Mesodermal cell (in vitro differentiated cells): ENCODE results near the gene ZNF281.

ENCODE experiments used
- H3K27ac ChIP-seq: 2 replicates; pipeline ENCODE4 v1.7.0; 2013; ENCODE audit warnings: mild to moderate bottlenecking, low read depth, low read length, moderate library complexity; ENCODE audit not compliant: severe bottlenecking
- H3K36me3 ChIP-seq: 2 replicates; pipeline ENCODE4 v1.7.1; 2013; ENCODE audit warnings: mild to moderate bottlenecking, low read length, moderate library complexity; ENCODE audit not compliant: control insufficient read depth, insufficient read depth
- H3K4me1 ChIP-seq: one replicate; pipeline ENCODE4 v1.7.1; 2013; ENCODE audit warnings: mild to moderate bottlenecking, low read length; ENCODE audit not compliant: insufficient read depth, control insufficient read depth, poor library complexity, severe bottlenecking
- H3K4me3 ChIP-seq: 2 replicates; pipeline ENCODE4 v1.7.0; 2013; ENCODE audit warnings: low read length, control low read depth, mild to moderate bottlenecking; ENCODE audit not compliant: insufficient read depth, poor library complexity, severe bottlenecking; ENCODE audit errors: extremely low read depth
- H3K9me3 ChIP-seq: 2 replicates; pipeline ENCODE4 v1.7.1; 2013; ENCODE audit warnings: mild to moderate bottlenecking, low read length, moderate library complexity; ENCODE audit not compliant: control insufficient read depth
- WGBS, 2 experiments: methylation state at CpG; one replicate each; pipeline ENCODE4 v1.1.5; 2013; ENCODE audit warnings: missing lambda C conversion rate in 2 of 2; ENCODE audit not compliant: insufficient coverage in 2 of 2; 5-methylcytosine and 5-hydroxymethylcytosine counted together

ZNF281 gene

DNA sequence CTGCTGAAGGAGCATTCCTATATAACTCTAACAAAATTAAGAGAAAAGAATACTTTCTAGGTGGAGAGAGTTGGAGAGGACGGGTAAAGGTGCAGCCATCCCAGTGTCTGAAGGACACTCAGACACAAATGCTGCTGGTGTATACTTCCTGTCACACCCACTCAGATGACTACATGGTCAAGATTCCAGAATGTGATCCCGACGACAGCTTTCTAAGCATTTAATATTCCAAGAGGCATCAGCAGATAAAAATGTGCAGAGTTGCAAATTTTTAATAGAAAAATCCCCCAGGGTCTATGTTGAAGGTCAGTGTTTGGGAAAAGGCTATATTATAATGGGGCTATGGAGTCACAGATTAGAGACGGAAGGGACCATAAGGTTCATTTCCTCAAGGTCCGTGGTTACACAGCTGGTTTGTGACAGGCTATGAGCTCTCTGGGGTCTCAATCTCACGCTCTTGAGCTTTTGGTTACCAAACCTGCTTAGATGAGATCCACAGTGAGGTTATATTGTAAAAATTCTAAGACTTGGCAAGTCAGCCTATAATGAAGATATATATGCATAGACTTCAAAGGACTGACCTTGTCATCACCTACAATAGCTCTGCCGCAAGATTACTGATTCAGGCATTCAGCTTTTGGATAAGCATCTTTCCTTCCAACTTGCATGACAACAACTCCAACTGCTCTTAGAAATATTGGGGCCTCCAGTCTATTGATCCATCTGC, 35.1 kb downstream of the ZNF281 start:
- Histone ChIP-seq H3K4me1 (peaks cover 33% of the 10 kb centered on the region), H3K4me3 (no peak overlapping the region)

DNA sequence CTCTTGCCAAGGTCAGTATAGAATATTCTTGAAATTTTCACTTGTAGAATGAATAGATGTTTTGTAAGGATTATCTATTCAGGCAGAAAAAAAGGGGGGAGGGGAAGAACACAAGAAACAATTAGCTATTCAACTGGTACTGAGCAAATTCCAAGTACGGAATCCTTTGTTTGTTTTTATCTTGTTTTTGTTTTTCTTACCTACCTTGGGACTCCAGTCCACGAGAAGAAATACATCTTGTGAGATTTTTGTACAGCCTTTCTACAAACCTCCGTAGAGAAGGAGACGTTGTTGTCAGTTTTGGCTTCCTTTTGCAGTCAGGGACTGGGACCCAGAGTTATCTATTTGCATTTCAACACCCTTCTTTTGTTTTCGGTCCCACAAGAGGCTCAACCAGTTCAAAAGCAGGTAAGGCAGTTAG, 36.0 kb downstream of the ZNF281 start:
- H3K9me3 ChIP-seq: no peaks in the 10 kb centered on the region
- 0% methylated on average over 1 of the region's 5 CpGs; no CpG with 5 or more reads in 1 of the 2 experiments for WGBS, 2 experiments
- no peak overlapping the region for H3K4me3 ChIP-seq
- no peak overlapping the region for H3K27ac ChIP-seq
- no peaks in the 10 kb centered on the region for H3K36me3 ChIP-seq
- peaks cover 34% of the 10 kb centered on the region for H3K4me1 ChIP-seq

More for the DNA sequence above, 35.1 kb downstream of the ZNF281 start:
- 88 to 100% methylated on average over 2 to 3 of the region's 7 CpGs for WGBS, 2 experiments
- H3K27ac ChIP-seq: no peak overlapping the region
- no peaks in the 10 kb centered on the region for H3K9me3 ChIP-seq
- H3K36me3 ChIP-seq: no peaks in the 10 kb centered on the region

DNA sequence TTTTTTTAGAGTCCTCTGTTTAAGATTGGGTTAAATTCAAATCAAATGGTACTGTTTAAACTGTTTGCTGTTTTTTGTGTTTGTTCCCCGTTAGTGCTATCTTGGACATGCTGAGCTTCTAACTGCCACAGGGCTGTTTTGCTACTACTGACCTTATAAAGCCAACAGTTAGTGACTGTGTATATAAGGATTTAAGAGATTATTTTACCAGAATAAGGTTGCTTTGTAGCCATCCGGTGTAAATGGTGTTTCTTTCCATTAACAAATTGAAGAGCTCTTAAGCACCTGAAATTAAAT, 37.0 kb downstream of the ZNF281 start:
- WGBS, 2 experiments: no CpG with 5 or more reads among the region's 2 CpGs
- Histone ChIP-seq H3K4me3 (no peak overlapping the region), H3K4me1 (peaks cover 40% of the 10 kb centered on the region), H3K9me3 (no peaks in the 10 kb centered on the region), H3K27ac (no peak overlapping the region), H3K36me3 (no peaks in the 10 kb centered on the region)

DNA sequence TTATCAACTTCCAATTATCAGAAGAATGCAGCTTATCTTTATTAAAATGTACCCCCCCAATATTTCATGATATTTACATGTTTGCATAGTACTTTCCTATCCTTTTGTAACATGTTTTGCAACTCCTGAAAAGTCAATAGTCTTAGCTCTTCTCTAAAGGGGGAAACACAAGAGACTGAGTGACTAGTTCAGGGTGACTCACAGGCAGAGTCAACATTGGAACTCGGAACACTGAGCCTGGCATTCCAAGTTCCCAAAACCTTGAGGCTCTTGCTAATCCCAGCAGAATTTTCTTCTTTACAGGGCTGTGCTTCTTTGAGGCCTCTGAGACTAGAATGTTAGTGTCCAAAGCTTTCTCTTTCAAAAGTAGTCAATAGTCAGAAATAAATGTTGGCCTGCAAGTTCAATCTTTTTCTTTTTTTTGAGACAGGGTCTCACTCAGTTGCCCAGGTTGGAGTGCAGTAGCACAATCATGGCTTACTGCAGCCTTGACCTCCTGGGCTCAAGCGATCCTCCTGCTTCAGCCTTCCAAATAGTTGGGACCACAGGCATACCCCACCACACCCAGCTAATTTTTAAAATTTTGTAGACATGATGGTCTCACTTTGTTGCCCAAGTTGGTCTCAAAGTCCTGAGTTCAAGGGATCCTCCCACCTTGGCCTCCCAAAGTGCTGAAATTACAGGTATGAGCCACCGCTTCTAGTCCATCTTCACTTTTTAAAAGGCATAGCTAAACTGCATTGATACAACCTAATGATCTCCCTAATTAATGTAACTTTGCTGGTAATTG, 37.5 kb downstream of the ZNF281 start:
- Histone ChIP-seq H3K27ac (peak overlapping the region; percentile 26), H3K4me3 (no peak overlapping the region), H3K9me3 (no peaks in the 10 kb centered on the region), H3K36me3 (no peaks in the 10 kb centered on the region), H3K4me1 (peaks cover 40% of the 10 kb centered on the region)
- WGBS, 2 experiments: 71 to 73% methylated on average over 2 to 3 of the region's 3 CpGs

DNA sequence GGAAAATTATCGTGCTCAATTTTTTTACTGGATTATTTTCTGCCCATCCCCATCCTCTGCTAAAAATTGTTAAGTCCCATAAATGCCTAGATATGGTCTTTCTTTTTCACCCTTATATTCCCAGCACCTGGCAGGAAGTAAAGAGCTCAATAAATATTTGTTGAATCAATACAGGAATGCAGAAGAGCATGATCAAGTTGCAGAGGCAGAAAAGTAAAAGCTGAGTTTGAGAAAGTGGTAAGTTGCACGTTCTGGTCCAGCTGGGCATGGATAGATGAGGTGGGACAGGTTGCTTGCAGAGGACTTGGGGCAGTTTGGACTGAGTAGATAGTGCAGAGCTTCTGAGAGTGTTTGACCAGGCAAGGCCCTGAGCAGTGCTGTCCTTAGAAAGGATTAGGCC, 40.1 kb downstream of the ZNF281 start:
- no peak overlapping the region for H3K4me3 ChIP-seq
- WGBS, 2 experiments: 85% methylated on average over 1 of the region's 2 CpGs
- no peak overlapping the region for H3K27ac ChIP-seq
- H3K9me3 ChIP-seq: no peaks in the 10 kb centered on the region
- no peaks in the 10 kb centered on the region for H3K36me3 ChIP-seq
- H3K4me1 ChIP-seq: peaks cover 45% of the 10 kb centered on the region

DNA sequence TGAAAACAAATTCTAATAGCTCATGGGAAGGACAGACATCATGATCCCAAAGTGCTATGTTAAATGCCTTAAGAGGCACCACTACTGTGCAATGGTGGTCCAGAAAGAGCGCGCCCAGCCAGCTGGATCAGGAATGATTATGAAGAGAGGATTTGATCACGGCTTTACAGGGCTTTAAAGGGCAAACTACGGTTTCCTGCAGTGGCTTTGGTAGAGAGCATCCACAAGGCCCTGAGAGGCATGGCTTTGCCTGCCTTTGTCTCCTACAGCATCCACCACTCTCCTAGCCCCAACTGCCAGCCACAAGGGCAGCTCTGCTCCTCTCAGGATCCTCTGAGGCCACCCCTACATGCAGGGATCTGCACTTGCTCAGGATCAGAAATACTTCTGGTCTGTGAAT, 40.7 kb downstream of the ZNF281 start:
- peaks cover 43% of the 10 kb centered on the region for H3K4me1 ChIP-seq
- H3K27ac ChIP-seq: no peak overlapping the region
- H3K4me3 ChIP-seq: no peak overlapping the region
- 94 to 100% methylated on average over 2 to 4 of the region's 4 CpGs for WGBS, 2 experiments
- no peaks in the 10 kb centered on the region for H3K36me3 ChIP-seq
- H3K9me3 ChIP-seq: no peaks in the 10 kb centered on the region

DNA sequence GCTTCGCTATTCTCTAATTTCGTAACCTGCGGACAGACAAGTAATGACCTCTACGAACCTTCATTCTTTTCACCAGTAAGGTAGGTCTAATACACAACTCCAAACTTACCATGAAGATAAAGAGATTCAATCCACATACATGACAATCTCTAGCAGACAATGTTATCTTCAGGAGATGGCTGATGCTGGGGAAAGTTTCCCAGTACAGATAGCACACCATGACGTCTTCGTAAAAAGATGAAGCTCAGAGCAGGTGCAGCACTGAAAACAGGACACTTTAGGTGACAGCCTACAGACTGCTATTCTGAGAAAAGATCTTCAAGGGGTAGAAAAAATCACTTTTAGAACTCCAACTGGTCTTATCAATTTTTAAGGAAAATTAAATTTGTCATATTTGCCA, 41.3 kb downstream of the ZNF281 start:
- WGBS, 2 experiments: 96 to 100% methylated on average over 4 to 6 of the region's 6 CpGs
- Histone ChIP-seq H3K4me3 (no peak overlapping the region), H3K27ac (no peak overlapping the region), H3K4me1 (peaks cover 39% of the 10 kb centered on the region), H3K36me3 (no peaks in the 10 kb centered on the region), H3K9me3 (no peaks in the 10 kb centered on the region)

DNA sequence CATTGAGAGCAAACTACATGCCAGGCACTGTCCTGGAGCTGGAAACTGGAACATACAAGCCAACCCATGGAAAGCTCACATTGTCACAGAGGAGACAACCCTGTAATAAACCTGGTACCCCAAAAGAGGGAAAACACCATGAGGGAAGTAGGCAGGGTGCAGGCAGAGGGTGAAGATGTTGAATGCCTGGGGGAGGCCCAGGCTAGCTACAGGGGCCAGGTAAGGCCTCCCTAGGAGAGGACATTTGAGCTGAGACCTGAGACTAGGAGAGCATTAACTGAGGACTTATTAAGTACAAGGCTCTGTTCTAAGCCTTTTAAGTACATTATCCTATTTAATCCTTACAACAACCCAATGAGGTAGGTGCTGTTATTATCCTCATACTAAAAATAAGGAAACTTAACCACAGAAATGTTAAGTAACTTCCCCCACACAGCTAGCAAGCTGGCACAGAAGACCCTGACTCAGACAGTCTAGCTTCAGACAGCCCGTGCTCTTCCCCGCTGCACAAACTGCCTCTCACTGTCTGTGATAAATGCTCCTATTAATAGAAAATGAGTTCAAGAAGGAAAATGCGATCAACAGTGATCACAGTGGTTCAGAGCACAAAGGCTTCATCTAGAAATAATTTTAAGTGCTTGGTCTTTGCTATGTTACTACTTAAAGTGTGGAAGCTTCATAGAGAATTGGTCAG, 41.8 kb downstream of the ZNF281 start:
- Histone ChIP-seq H3K27ac (no peak overlapping the region), H3K36me3 (no peaks in the 10 kb centered on the region), H3K4me1 (peaks cover 41% of the 10 kb centered on the region), H3K4me3 (no peak overlapping the region), H3K9me3 (no peaks in the 10 kb centered on the region)
- WGBS, 2 experiments: 86 to 100% methylated on average over 1 to 2 of the region's 3 CpGs

DNA sequence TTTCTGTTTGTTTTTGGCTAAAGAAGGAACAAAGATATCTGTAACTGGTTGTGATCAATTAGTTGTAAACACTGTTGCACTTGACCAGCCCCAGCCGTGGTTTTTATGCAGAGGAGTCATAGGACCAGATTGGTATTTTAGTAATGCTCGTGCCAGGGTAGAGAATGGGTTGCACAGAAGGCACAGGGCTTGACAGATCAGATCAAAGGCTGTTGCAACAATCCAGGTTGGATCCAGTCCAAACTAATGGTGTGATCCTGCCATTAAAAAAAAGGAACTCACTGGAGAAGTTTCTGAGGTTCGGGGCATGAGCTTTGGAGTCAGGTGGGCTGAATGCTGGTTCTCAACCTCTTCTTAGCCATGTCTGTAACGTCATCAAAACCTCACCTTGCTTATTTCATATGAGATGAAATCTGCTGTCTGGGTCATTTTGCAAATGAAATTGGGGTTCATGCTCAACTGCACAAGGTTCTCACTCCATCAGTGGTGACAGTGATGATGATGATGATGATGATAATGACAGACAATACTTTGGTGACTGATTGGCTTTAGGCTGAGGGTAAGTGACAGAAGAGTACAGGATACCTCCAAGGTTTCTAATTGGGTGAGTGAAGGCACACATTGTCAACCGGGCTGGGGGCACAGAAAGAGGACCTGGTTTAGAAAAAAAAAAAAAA, 43.1 kb downstream of the ZNF281 start:
- Histone ChIP-seq H3K27ac (no peak overlapping the region), H3K4me3 (no peak overlapping the region), H3K4me1 (peaks cover 36% of the 10 kb centered on the region), H3K9me3 (no peaks in the 10 kb centered on the region), H3K36me3 (no peaks in the 10 kb centered on the region)
- WGBS, 2 experiments: 89% methylated on average over 4 of the region's 5 CpGs

DNA sequence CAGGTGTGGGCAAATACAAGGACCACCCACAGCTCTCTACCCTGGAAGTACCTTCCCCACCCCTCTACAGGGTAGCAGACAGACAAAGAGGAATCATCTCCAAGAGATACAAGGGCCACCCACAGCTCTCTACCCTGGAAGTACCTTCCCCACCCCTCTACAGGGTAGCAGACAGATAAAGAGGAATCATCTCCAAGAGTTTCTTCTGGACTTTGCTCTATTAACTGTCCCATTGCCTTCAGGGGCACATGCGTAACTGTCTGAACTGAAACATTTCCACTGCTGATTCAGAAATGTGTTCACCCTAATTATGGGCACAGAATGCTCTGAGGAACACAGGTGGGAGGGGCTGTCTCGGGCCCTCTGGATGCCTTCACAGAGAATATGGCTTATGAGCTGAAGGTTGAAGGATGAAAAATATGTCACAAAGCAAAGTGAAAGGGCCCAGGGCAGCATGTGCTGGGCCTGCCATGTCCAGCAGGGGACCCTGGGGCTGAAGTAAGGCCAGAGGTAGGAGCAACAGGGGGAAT, 43.9 kb downstream of the ZNF281 start:
- Histone ChIP-seq H3K4me1 (peaks cover 31% of the 10 kb centered on the region), H3K36me3 (no peaks in the 10 kb centered on the region), H3K4me3 (no peak overlapping the region), H3K27ac (no peak overlapping the region), H3K9me3 (no peaks in the 10 kb centered on the region)
- WGBS, 2 experiments: 80 to 89% methylated on average over 2 of the region's 2 CpGs
